PC-3 (cell line): ENCODE measurements around the gene HMCN1. TPM values are rescaled to one million over a fixed set of nuclear protein-coding genes. Genes with fewer than 3 reads are reported as not detected.

ENCODE experiments used
- ATAC-seq: fragments of 200-7000 bp; cut with Tn5 transposase; 2 replicates; pipeline ENCODE4 v1.9.1; 2020; ENCODE audit warnings: mild to moderate bottlenecking, moderate library complexity
- BruUV-seq: library from RNA; stranded (reverse); fragments of 400-500 nt; replicated peaks from 2 replicates; lab custom pipeline; 2021; lab: Mats Ljungman, UMichigan
- CTCF ChIA-PET: fragments of 300-600 bp; sonication (Branson Sonifier 250); formaldehyde crosslinking; loops from one replicate; lab custom pipeline; 2022; ENCODE audit warnings: antibody characterized with exemption; lab: Charles Lee
- POLR2A ChIA-PET: fragments of 300-600 bp; sonication (Branson Sonifier 250); formaldehyde crosslinking; loops from one replicate; lab custom pipeline; 2022; ENCODE audit warnings: antibody characterized with exemption; ENCODE audit not compliant: unreplicated experiment; lab: Charles Lee
- DNase-seq: peaks from one replicate; pipeline ENCODE4 v3.0.0-alpha.2; 2015
- H2AFZ ChIP-seq: fragments of 300-600 bp; sonication (generic); 2 replicates; pipeline ENCODE4 v1.6.0; 2016; ENCODE audit warnings: antibody characterized with exemption, low read length
- H3F3A ChIP-seq: fragments of 300-600 bp; sonication (generic); one replicate; pipeline ENCODE4 v1.6.0; 2017; ENCODE audit warnings: antibody characterized with exemption, low read length, control low read depth, mild to moderate bottlenecking; ENCODE audit not compliant: unreplicated experiment
- H3K27ac ChIP-seq: fragments of 300-600 bp; sonication (generic); 2 replicates; pipeline ENCODE4 v1.5.1; 2016; ENCODE audit warnings: mild to moderate bottlenecking, low read length
- H3K27me3 ChIP-seq: fragments of 300-600 bp; sonication (generic); 2 replicates; pipeline ENCODE4 v1.6.1; 2016; ENCODE audit warnings: low read length, mixed read lengths
- H3K36me3 ChIP-seq: fragments of 300-600 bp; sonication (generic); 2 replicates; pipeline ENCODE4 v1.6.1; 2016; ENCODE audit warnings: low read depth, mixed run types, low read length, mixed read lengths
- H3K4me1 ChIP-seq: fragments of 300-600 bp; sonication (generic); 2 replicates; pipeline ENCODE4 v1.5.1; 2016; ENCODE audit warnings: low read length; ENCODE audit not compliant: insufficient read depth
- H3K4me2 ChIP-seq: fragments of 300-600 bp; sonication (generic); 2 replicates; pipeline ENCODE4 v1.6.0; 2016; ENCODE audit warnings: low read length
- H3K4me3 ChIP-seq: fragments of 300-600 bp; sonication (generic); 2 replicates; pipeline ENCODE4 v1.5.1; 2016; ENCODE audit warnings: mild to moderate bottlenecking, low read length, mixed read lengths
- H3K79me2 ChIP-seq: fragments of 300-600 bp; sonication (generic); 2 replicates; pipeline ENCODE4 v1.6.1; 2017; ENCODE audit warnings: low read length, mixed read lengths
- H3K9ac ChIP-seq: fragments of 300-600 bp; sonication (generic); 2 replicates; pipeline ENCODE4 v1.6.0; 2016; ENCODE audit warnings: mild to moderate bottlenecking, low read length
- H3K9me2 ChIP-seq: fragments of 300-600 bp; sonication (generic); replicated peaks from 2 replicates; pipeline ENCODE4 v1.6.1; 2016; ENCODE audit warnings: mixed run types, low read length, mixed read lengths
- H3K9me3 ChIP-seq: fragments of 300-600 bp; sonication (generic); 2 replicates; pipeline ENCODE4 v1.6.1; 2016; ENCODE audit warnings: low read length, mixed read lengths
- H4K20me1 ChIP-seq: fragments of 300-600 bp; sonication (generic); 2 replicates; pipeline ENCODE4 v1.6.1; 2016; ENCODE audit warnings: low read length, mixed read lengths
- CTCF ChIP-seq: fragments of 300-600 bp; sonication (generic); conservative IDR thresholded peaks from 2 replicates; pipeline ENCODE4 v1.5.1; 2017; ENCODE audit warnings: antibody characterized with exemption, low read depth, mild to moderate bottlenecking, low read length
- EZH2 ChIP-seq: fragments of 300-600 bp; sonication (generic); IDR thresholded peaks from one replicate; pipeline ENCODE4 v1.6.1; 2017; ENCODE audit warnings: antibody characterized with exemption, mild to moderate bottlenecking, low read length; ENCODE audit not compliant: unreplicated experiment
- EZH2phosphoT487 ChIP-seq: fragments of 300-600 bp; sonication (generic); IDR thresholded peaks from 2 replicates; pipeline ENCODE4 v1.6.1; 2018; ENCODE audit warnings: mild to moderate bottlenecking, antibody characterized with exemption, low read length, borderline replicate concordance
- intact Hi-C: fragments of 100-400 bp; cut with micrococcal nuclease; formaldehyde crosslinking; loops from 2 replicates; pipeline ENCODE4 v1.9.0; 2023
- total RNA-seq: library from RNA; depleted of rRNA; stranded (reverse); fragments of >200 nt; gene quantifications from 2 replicates; pipeline ENCODE4 v1.2.3, GENCODE V29; 2014

Gene HMCN1
- total RNA-seq, 1 experiment from 2014 or later, result 0.66 TPM

GRCh38 chr1:185804206-185804605, 70.0 kb downstream of the HMCN1 start:
- DNase-seq (peak; percentile 72), ATAC-seq (peak; percentile 99)
- no peak for TF ChIP-seq CTCF
- no peak for TF ChIP-seq EZH2phosphoT487
- TF ChIP-seq EZH2, result no peak

GRCh38 chr1:185804608-185805007, 70.4 kb downstream of the HMCN1 start:
- Histone ChIP-seq H4K20me1 (no peaks in the 10 kb centered on the region), H3K4me2 (peak overlapping the region; percentile 65), H3K4me1 (peaks cover 24% of the 10 kb centered on the region), H3K79me2 (no peaks in the 10 kb centered on the region), H3K27me3 (no peaks in the 10 kb centered on the region), H3K4me3 (no peak overlapping the region; the same call in 1 of the 2 replicates), H3K36me3 (no peaks in the 10 kb centered on the region), H2AFZ (no peak overlapping the region), H3K9me3 (no peaks in the 10 kb centered on the region), H3K9ac (no peak overlapping the region), H3F3A (no peaks in the 10 kb centered on the region), H3K27ac (peak overlapping the region; percentile 60), H3K9me2 (no peaks in the 10 kb centered on the region)
- ChIA-PET POLR2A (no interaction called here), CTCF (no interaction called here)
- no peak for ATAC-seq
- intact Hi-C loops, result no loop called here
- DNase-seq, result no peak
- no TSS peak for BruUV-seq
- TF ChIP-seq CTCF (no peak), EZH2phosphoT487 (no peak), EZH2 (no peak)

More at GRCh38 chr1:185804206-185804605, 70.0 kb downstream of the HMCN1 start:
- H3K36me3 ChIP-seq, result no peaks in the 10 kb centered on the region
- CTCF ChIA-PET, result no interaction called here
- BruUV-seq, result no TSS peak
- intact Hi-C loops, result no loop called here
- no peaks in the 10 kb centered on the region for H3K9me2 ChIP-seq
- no peaks in the 10 kb centered on the region for H3F3A ChIP-seq
- H3K9ac ChIP-seq, result no peak overlapping the region
- no peaks in the 10 kb centered on the region for H4K20me1 ChIP-seq
- H3K4me3 ChIP-seq, result no peak overlapping the region; the same call in 1 of the 2 replicates
- H3K4me1 ChIP-seq, result peaks cover 24% of the 10 kb centered on the region
- peak overlapping the region; percentile 60 for H3K27ac ChIP-seq
- no peaks in the 10 kb centered on the region for H3K9me3 ChIP-seq
- H3K4me2 ChIP-seq, result peak overlapping the region; percentile 65
- POLR2A ChIA-PET, result no interaction called here
- H2AFZ ChIP-seq, result no peak overlapping the region
- H3K27me3 ChIP-seq, result no peaks in the 10 kb centered on the region
- H3K79me2 ChIP-seq, result no peaks in the 10 kb centered on the region

- Histone ChIP-seq H3K27ac (no peak overlapping the region), H3K9me3 (no peaks in the 10 kb centered on the region), H3F3A (no peaks in the 10 kb centered on the region), H4K20me1 (no peaks in the 10 kb centered on the region), H3K4me3 (no peak overlapping the region), H3K9ac (no peak overlapping the region), H3K9me2 (no peaks in the 10 kb centered on the region), H3K36me3 (no peaks in the 10 kb centered on the region), H3K4me1 (peaks cover 24% of the 10 kb centered on the region), H3K79me2 (no peaks in the 10 kb centered on the region), H3K27me3 (no peaks in the 10 kb centered on the region), H2AFZ (no peak overlapping the region), H3K4me2 (no peak overlapping the region)
- BruUV-seq, result no TSS peak
- ChIA-PET POLR2A (no interaction called here), CTCF (no interaction called here)
- DNase-seq (no peak), ATAC-seq (no peak)
- TF ChIP-seq EZH2 (no peak), CTCF (no peak), EZH2phosphoT487 (no peak)
- intact Hi-C loops, result no loop called here
Measured at GRCh38 chr1:185807275-185807674, 73.1 kb downstream of the HMCN1 start.
